Transverse colon (tissue), 3 donors: ENCODE results near the gene KHDRBS2.

Experiments
- CTCF ChIP-seq, 5 experiments: fragments of 200-600 bp in 3 of 5; fragments of 450-650 bp in 2 of 5; sonication (generic) in 3 of 5; IDR thresholded peaks; 1 replicate in 2 of 5; 2 replicates in 3 of 5; pipeline ENCODE4 v1.5.1; 2016 to 2017; ENCODE audit warnings: antibody characterized with exemption in 5 of 5, inconsistent platforms in 3 of 5, mild to moderate bottlenecking in 2 of 5, moderate library complexity in 1 of 5
- EP300 ChIP-seq: sonication (generic); formaldehyde crosslinking; IDR thresholded peaks from one replicate; pipeline ENCODE4 v1.6.1; 2017; ENCODE audit warnings: antibody characterized with exemption, low read depth
- POLR2A ChIP-seq: fragments of 450-650 bp; IDR thresholded peaks from one replicate; pipeline ENCODE4 v1.6.1; 2016; ENCODE audit warnings: antibody characterized with exemption, mild to moderate bottlenecking, moderate library complexity

GRCh38 chr6:62298745-62299392 lies 12.8 kb upstream of the KHDRBS2 start:
- TF ChIP-seq CTCF (IDR thresholded peaks at IDR 0.05) (no peak), POLR2A (no peak), EP300 (no peak)
